Measurements from ENCODE around the gene UCK2.
"Not testable (repeated sequence)": the region's sequence is repeated elsewhere in the genome, so short reads cannot be mapped to it uniquely, and the experiment has no call there.

UCK2 gene

DNA sequence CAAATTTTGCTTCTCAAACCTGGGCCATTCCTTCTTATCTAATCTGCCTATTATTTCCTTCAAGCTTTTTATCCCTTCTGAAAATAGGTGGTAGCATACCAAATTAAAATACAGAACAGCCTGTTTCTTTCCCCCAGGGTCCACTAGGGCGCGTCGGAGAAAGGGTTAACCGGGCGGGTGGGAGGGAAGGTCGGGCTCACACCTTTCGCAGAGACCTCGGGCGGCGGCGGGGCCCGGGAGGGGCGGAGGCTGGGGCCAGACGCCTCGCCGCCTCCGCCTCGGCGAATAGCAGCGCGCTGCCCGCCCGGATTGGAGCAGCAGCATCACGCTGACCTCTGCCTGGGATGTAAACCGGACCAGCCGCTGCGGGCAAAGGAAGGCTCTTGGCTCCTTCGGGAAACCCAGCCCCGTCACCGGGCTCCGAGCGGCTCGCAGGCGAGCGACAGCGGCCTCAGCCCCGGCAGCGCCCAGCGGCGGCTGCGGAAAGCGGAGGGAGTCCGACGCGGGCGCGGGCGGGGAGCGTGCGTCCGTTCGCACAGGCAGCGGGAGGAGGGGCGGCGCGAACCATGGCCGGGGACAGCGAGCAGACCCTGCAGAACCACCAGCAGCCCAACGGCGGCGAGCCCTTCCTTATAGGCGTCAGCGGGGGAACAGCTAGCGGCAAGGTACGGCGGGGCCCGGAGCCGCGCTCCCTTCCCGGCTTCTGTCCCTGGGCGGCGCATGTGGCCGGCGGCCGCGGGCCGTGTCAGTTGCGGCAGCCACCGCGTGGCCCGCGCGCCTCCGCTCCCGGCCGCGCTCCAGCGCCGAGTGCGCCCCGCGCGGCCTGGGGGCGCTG lies at the start of gene UCK2:
TSS of gene UCK2 (plus strand) at position 347 of the 835 bp plus-strand sequence. CDS start at position 567, 220 bp downstream.
- TF ChIP-seq, protein P1, sequence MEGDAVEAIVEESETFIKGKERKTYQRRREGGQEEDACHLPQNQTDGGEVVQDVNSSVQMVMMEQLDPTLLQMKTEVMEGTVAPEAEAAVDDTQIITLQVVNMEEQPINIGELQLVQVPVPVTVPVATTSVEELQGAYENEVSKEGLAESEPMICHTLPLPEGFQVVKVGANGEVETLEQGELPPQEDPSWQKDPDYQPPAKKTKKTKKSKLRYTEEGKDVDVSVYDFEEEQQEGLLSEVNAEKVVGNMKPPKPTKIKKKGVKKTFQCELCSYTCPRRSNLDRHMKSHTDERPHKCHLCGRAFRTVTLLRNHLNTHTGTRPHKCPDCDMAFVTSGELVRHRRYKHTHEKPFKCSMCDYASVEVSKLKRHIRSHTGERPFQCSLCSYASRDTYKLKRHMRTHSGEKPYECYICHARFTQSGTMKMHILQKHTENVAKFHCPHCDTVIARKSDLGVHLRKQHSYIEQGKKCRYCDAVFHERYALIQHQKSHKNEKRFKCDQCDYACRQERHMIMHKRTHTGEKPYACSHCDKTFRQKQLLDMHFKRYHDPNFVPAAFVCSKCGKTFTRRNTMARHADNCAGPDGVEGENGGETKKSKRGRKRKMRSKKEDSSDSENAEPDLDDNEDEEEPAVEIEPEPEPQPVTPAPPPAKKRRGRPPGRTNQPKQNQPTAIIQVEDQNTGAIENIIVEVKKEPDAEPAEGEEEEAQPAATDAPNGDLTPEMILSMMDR (conservative IDR thresholded peaks at IDR 0.05), result peak; percentile 39
- H3K27ac ChIP-seq, result peak within 1 kb of the TSS; percentile 96

DNA sequence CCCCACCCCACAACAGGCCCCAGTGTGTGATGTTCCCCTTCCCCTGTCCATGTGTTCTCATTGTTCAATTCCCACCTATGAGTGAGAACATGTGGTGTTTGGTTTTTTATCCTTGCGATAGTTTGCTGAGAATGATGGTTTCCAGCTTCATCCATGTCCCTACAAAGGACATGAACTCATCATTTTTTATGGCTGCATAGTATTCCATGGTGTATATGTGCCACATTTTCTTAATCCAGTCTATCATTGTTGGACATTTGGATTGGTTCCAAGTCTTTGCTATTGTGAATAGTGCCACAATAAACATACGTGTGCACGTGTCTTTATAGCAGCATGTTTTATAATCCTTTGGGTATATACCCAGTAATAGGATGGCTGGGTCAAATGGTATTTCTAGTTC lies 49.2 kb upstream of the UCK2 start:
- not testable (repeated sequence) for H3K27ac ChIP-seq

DNA sequence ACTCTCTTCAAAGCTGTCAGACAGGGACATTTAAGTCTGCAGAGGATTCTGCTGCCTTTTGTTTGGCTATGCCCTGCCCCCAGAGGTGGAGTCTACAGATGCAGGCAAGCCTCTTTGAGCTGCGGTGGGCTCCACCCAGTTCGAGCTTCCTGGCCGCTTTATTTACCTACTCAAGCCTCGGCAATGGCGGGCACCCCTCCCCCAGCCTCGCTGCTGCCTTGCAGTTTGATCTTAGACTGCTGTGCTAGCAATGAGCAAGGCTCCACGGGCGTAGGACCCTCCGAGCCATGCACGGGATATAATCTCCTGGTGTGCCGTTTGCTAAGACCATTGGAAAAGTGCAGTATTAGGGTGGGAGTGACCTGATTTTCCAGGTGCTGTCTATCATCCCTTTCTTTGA lies 43.9 kb upstream of the UCK2 start:
- H3K27ac ChIP-seq, result not testable (repeated sequence)

DNA sequence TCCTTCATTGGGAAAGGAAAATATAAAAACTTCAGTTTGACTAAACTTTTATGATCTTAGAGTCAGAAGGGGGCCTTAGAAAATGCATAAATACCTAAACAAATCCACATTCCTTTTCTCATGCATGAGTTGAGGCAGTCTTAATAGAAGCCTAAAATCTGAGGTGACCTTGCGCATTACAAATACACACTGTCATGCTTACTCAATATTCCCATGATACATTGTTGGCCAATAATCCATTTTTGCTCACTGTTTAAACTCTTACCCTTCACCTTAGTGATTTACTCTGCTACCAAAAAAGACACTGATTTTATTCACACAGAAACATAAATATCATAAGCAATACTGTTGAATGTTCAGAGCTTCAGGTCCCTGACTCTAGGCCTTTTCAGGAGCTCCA lies 39.7 kb upstream of the UCK2 start:
- H3K27ac ChIP-seq, result no peak overlapping the region
- TF ChIP-seq, protein P1 (conservative IDR thresholded peaks at IDR 0.05), result no peak

DNA sequence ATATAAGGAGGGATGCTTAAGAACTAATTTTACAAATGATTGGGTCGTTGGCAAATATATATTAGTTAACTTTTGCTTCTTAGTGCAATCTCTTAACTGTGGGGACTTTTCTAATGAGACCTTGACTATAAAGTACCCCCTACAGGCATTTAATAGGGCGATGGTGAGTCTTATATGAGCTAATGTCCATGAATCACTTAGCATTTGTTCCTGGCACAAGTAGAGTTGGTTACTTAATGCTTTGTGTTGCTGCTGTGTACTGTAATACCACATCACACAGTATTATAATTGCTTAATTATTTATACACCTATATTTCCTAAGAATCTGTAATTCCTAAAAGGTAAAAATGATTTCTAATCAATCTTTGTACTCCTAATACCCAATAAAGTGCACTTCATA lies 33.5 kb upstream of the UCK2 start:
- H3K27ac ChIP-seq, result no peak overlapping the region
- TF ChIP-seq, protein P1 (conservative IDR thresholded peaks at IDR 0.05), result no peak

DNA sequence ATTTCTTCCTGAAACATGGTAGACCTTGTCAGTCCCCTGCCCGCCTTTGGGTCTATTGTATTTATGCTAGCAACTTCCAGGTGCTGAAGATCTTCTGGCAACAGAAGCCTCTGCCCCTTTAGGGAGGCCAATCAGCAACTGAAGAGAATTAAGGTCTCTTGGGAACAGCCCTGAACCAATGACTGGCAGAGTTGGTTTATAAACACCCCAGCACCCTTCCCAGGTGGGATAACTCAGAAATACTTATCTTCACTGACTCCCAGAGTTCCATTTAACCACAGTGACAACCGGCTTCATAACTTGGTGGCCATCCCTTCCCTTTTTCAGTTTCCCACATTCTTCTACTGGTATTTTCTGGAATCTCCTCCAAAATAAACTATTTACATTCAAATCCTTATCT lies 31.5 kb upstream of the UCK2 start:
- TF ChIP-seq, protein P1 (conservative IDR thresholded peaks at IDR 0.05), result no peak
- no peak overlapping the region for H3K27ac ChIP-seq

DNA sequence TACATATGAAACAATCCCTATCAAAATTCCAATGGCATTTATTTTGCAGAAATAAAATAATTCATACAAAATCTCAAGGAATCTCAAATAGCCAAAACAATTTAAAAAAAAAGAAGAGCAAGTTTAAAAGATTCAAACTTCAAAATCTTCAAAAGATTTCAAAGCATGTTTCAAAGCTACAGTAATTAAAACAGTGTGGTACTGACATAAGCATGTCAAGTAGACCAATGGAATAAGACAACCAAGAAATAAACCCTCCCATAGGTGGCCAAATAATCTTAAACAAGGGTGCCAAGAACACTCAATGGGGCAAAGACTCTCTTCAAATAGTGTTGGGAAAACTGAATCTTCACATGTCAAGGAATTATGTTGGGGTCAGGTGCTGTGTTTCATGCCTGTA lies 28.0 kb upstream of the UCK2 start:
- TF ChIP-seq, protein P1 (conservative IDR thresholded peaks at IDR 0.05), result no peak
- no peak overlapping the region for H3K27ac ChIP-seq

DNA sequence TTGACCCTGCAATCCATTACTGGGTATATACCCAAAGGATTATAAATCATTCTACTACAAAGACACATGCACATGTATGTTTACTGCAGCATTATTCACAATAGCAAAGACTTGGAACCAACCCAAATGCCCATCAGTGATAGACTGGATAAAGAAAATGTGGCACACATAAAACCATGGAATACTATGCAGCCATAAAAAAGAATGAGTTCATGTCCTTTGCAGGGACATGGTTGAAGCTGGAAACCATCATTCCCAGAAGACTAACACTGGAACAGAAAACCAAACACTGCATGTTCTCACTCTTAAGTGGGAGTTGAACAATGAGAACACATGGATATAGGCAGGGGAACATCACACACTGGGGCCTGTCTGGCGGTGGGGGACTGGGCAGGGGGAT lies 22.9 kb upstream of the UCK2 start:
- not testable (repeated sequence) for H3K27ac ChIP-seq

DNA sequence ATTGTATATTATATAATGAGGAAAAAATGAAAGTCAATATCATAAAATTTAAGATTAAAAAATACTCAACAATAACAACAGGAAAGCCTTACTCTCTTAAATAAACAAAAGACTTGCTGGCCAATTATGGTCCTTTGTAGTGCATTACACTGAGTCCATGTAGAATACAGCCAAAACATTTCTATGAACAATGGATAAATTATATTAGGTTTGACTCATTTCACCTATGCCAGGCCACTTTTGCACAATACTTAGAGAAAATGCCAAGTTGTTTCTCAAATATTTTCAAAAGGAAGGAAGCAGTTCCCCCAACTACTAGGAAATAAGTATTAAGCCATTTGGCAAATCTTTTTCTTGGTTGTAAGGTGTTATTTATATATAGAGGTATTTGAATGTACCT lies 19.8 kb upstream of the UCK2 start:
- TF ChIP-seq, protein P1 (conservative IDR thresholded peaks at IDR 0.05), result no peak
- H3K27ac ChIP-seq, result no peak overlapping the region
